Vagina (tissue), 2 donors: Measurements from ENCODE around the gene MYADML2. TPM values are rescaled to one million over a fixed set of nuclear protein-coding genes. Genes with fewer than 3 reads are reported as not detected.

Experiments
- DNase-seq, 2 donors: peaks; one replicate each; pipeline ENCODE4 v3.0.0-alpha.2; 2017; ENCODE audit errors: extremely low spot score in 2 of 2
- H3K27ac ChIP-seq: fragments of 200-600 bp; sonication (generic); one replicate; pipeline ENCODE4 v1.5.1; 2019
- H3K27me3 ChIP-seq: fragments of 200-600 bp; sonication (generic); one replicate; pipeline ENCODE4 v1.5.1; 2019
- H3K36me3 ChIP-seq, 2 donors: fragments of 200-600 bp; sonication (generic); one replicate each; pipeline ENCODE4 v1.5.1; 2017 to 2019
- H3K4me1 ChIP-seq: fragments of 200-600 bp; sonication (generic); one replicate; pipeline ENCODE4 v1.5.1; 2019
- H3K4me3 ChIP-seq, 2 donors: fragments of 200-600 bp; sonication (generic); 1 replicate in 1 of 2; 2 replicates in 1 of 2; pipeline ENCODE4 v1.5.1; 2016 to 2019
- H3K9me3 ChIP-seq: fragments of 200-600 bp; sonication (generic); one replicate; pipeline ENCODE4 v1.5.1; 2019
- CTCF ChIP-seq, 3 experiments: fragments of 450-650 bp in 2 of 3; fragments of 200-600 bp in 1 of 3; sonication (generic) in 1 of 3; IDR thresholded peaks; one replicate each; pipeline ENCODE4 v1.5.1; 2017 to 2019; ENCODE audit warnings: antibody characterized with exemption in 3 of 3, mild to moderate bottlenecking in 2 of 3, moderate library complexity in 2 of 3
- POLR2A ChIP-seq, 2 donors: fragments of 450-650 bp; IDR thresholded peaks; one replicate each; pipeline ENCODE4 v1.6.1; 2017; ENCODE audit warnings: antibody characterized with exemption in 2 of 2, mild to moderate bottlenecking in 2 of 2, moderate library complexity in 2 of 2
- POLR2AphosphoS5 ChIP-seq, 2 donors: sonication (generic); formaldehyde crosslinking; IDR thresholded peaks; one replicate each; pipeline ENCODE4 v1.9.0; 2017; ENCODE audit warnings: antibody characterized with exemption in 2 of 2, mild to moderate bottlenecking in 2 of 2, low read depth in 1 of 2; ENCODE audit not compliant: insufficient read depth in 1 of 2
- intact Hi-C: fragments of 100-400 bp; cut with DNase I; formaldehyde crosslinking; loops from one replicate; pipeline ENCODE4 v1.15.1; 2023
- total RNA-seq: library from RNA; depleted of rRNA; stranded (reverse); fragments of >200 nt; gene quantifications from one replicate; pipeline ENCODE4 v1.2.3, GENCODE V29; 2016

The MYADML2 gene
- total RNA-seq, 1 donor from 2014 or later, result not detected

GRCh38 chr17:81942167-81942553 lies 4.9 kb downstream of the MYADML2 start:
- intact Hi-C loops, result no loop called here
- TF ChIP-seq POLR2A (IDR thresholded peaks at IDR 0.05) (no peak), CTCF (IDR thresholded peaks at IDR 0.05) (no peak), POLR2AphosphoS5 (IDR thresholded peaks at IDR 0.05; ENCODE audit: insufficient read depth in 1 of 2, low read depth in 1 of 2) (no peak)
- H3K4me1 ChIP-seq, result peaks cover 12% of the 10 kb centered on the region

DNA sequence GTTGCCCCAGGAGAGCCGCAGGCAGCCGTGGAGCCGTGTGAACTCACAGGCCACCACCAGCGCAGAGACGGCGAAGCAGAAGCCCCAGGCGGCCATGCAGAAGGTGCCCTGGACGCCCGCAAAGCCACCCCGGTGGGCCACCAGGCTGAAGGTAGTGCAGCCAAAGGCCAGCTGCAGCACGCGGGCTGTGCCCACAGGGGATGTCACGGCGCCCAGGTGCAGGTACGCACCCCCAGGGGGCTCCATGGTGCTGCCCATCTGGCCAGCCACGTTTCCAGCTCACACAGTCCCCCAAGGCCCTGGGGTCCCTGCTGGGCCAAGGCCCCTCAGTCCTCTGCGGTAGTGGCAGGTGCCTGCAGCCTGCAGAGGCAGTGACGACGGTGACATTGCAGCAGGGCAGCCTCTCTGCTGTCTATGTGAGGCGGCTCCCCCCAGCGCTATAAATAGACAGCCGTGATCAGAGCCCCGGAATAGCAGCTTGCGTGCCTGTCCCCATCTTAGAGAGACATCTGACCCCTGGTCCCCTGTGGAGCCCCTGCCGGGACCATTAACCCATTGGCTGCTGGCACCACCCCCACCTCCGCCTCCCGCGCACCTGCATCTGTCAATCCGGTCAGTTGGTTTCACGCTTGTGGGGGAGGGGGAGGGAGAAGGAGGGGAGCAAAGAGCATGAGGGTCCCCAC lies 5.4 kb downstream of the MYADML2 start:
- Histone ChIP-seq H3K27ac (no peak overlapping the region), H3K9me3 (no peaks in the 10 kb centered on the region), H3K4me3 (no peak overlapping the region), H3K4me1 (peaks cover 16% of the 10 kb centered on the region), H3K36me3 (no peaks in the 10 kb centered on the region), H3K27me3 (peaks cover 4% of the 10 kb centered on the region)
- DNase-seq, result no peak
- TF ChIP-seq POLR2A (IDR thresholded peaks at IDR 0.05) (no peak), CTCF (IDR thresholded peaks at IDR 0.05) (no peak), POLR2AphosphoS5 (IDR thresholded peaks at IDR 0.05; ENCODE audit: insufficient read depth in 1 of 2, low read depth in 1 of 2) (no peak)
- intact Hi-C loops, result no loop called here

More at GRCh38 chr17:81942167-81942553, 4.9 kb downstream of the MYADML2 start:
- Histone ChIP-seq H3K4me3 (no peak overlapping the region), H3K27me3 (peaks cover 4% of the 10 kb centered on the region), H3K27ac (no peak overlapping the region), H3K9me3 (no peaks in the 10 kb centered on the region), H3K36me3 (no peaks in the 10 kb centered on the region)
- DNase-seq, result no peak

GRCh38 chr17:81940538-81941483 lies 6.2 kb downstream of the MYADML2 start:
- TF ChIP-seq POLR2A (IDR thresholded peaks at IDR 0.05) (no peak), CTCF (IDR thresholded peaks at IDR 0.05) (no peak), POLR2AphosphoS5 (IDR thresholded peaks at IDR 0.05; ENCODE audit: insufficient read depth in 1 of 2, low read depth in 1 of 2) (no peak)
- intact Hi-C loops, result no loop called here
- no peak for DNase-seq
- Histone ChIP-seq H3K4me3 (no peak overlapping the region), H3K9me3 (no peaks in the 10 kb centered on the region), H3K4me1 (peaks cover 21% of the 10 kb centered on the region), H3K27ac (no peak overlapping the region), H3K36me3 (no peaks in the 10 kb centered on the region), H3K27me3 (peaks cover 4% of the 10 kb centered on the region)

- Histone ChIP-seq H3K9me3 (no peaks in the 10 kb centered on the region), H3K27ac (no peak overlapping the region), H3K4me3 (no peak overlapping the region), H3K4me1 (peaks cover 21% of the 10 kb centered on the region), H3K36me3 (no peaks in the 10 kb centered on the region), H3K27me3 (peaks cover 4% of the 10 kb centered on the region)
- no peak for DNase-seq
- no peak for TF ChIP-seq POLR2AphosphoS5 (IDR thresholded peaks at IDR 0.05; ENCODE audit: insufficient read depth in 1 of 2, low read depth in 1 of 2)
- no peak for TF ChIP-seq POLR2A (IDR thresholded peaks at IDR 0.05)
- intact Hi-C loops, result no loop called here
Measured at GRCh38 chr17:81939881-81940385, 7.1 kb downstream of the MYADML2 start.

- no peak for TF ChIP-seq POLR2A (IDR thresholded peaks at IDR 0.05)
- TF ChIP-seq CTCF (IDR thresholded peaks at IDR 0.05), result no peak
- TF ChIP-seq POLR2AphosphoS5 (IDR thresholded peaks at IDR 0.05; ENCODE audit: insufficient read depth in 1 of 2, low read depth in 1 of 2), result no peak
- H3K4me3 ChIP-seq, result no peak overlapping the region
- DNase-seq, result no peak
- peaks cover 4% of the 10 kb centered on the region for H3K27me3 ChIP-seq
- no peaks in the 10 kb centered on the region for H3K9me3 ChIP-seq
- no peaks in the 10 kb centered on the region for H3K36me3 ChIP-seq
- H3K27ac ChIP-seq, result no peak overlapping the region
- intact Hi-C loops, result no loop called here
- H3K4me1 ChIP-seq, result peaks cover 21% of the 10 kb centered on the region
Measured at GRCh38 chr17:81939218-81939617, 7.8 kb downstream of the MYADML2 start.
